Neutrophil (primary cell): ENCODE data around the gene SLC25A46.

ENCODE experiments used
- H3K27ac ChIP-seq: fragments of 200-600 bp; sonication (generic); 2 replicates; pipeline ENCODE4 v1.5.1; 2016; ENCODE audit warnings: mild to moderate bottlenecking, moderate library complexity
- H3K27me3 ChIP-seq: fragments of 200-600 bp; sonication (generic); 2 replicates; pipeline ENCODE4 v1.6.0; 2016; ENCODE audit warnings: mild to moderate bottlenecking
- H3K36me3 ChIP-seq: fragments of 200-600 bp; sonication (generic); 2 replicates; pipeline ENCODE4 v1.5.1; 2017
- H3K4me1 ChIP-seq, 2 experiments: fragments of 200-600 bp in 1 of 2; sonication (generic) in 1 of 2; 1 replicate in 1 of 2; 2 replicates in 1 of 2; pipeline versions ENCODE4 v1.5.1 to v1.6.1; 2013 to 2016; ENCODE audit warnings: low read depth in 1 of 2, low read length in 1 of 2, mild to moderate bottlenecking in 1 of 2, moderate library complexity in 1 of 2; ENCODE audit not compliant: control insufficient read depth in 1 of 2, insufficient read depth in 1 of 2
- H3K4me3 ChIP-seq, 2 experiments: fragments of 200-600 bp in 1 of 2; sonication (generic) in 1 of 2; 1 replicate in 1 of 2; 2 replicates in 1 of 2; pipeline ENCODE4 v1.5.1; 2013 to 2016; ENCODE audit warnings: low read depth in 1 of 2, low read length in 1 of 2, mild to moderate bottlenecking in 1 of 2, moderate library complexity in 1 of 2
- H3K9me3 ChIP-seq: fragments of 200-600 bp; sonication (generic); 2 replicates; pipeline ENCODE4 v1.5.1; 2016
- CTCF ChIP-seq: fragments of 200-600 bp; sonication (generic); IDR thresholded peaks from 2 replicates; pipeline ENCODE4 v1.5.1; 2016; ENCODE audit warnings: antibody characterized with exemption

Gene SLC25A46

GRCh38 chr5:110760158-110760557 is 21.4 kb downstream of the SLC25A46 start:
- Histone ChIP-seq H3K36me3 (peaks cover 36% of the 10 kb centered on the region), H3K27ac (peak overlapping the region; percentile 28), H3K9me3 (no peaks in the 10 kb centered on the region), H3K27me3 (no peaks in the 10 kb centered on the region), H3K4me1 (peaks cover 8 to 16% of the 10 kb centered on the region in 2 experiments), H3K4me3 (no peak overlapping the region)
- no peak for TF ChIP-seq CTCF

GRCh38 chr5:110768138-110768860 is 29.5 kb downstream of the SLC25A46 start:
- no peak overlapping the region for H3K27ac ChIP-seq
- no peak for TF ChIP-seq CTCF
- no peak overlapping the region for H3K4me3 ChIP-seq

GRCh38 chr5:110769000-110769681 is 30.3 kb downstream of the SLC25A46 start:
- no peak for TF ChIP-seq CTCF
- H3K4me1 ChIP-seq, result no peaks in the 10 kb centered on the region
- H3K4me3 ChIP-seq, result no peak overlapping the region
- H3K27me3 ChIP-seq, result peaks cover 27% of the 10 kb centered on the region
- no peaks in the 10 kb centered on the region for H3K36me3 ChIP-seq
- no peaks in the 10 kb centered on the region for H3K9me3 ChIP-seq
- no peak overlapping the region for H3K27ac ChIP-seq

More at GRCh38 chr5:110768138-110768860, 29.5 kb downstream of the SLC25A46 start:
- no peaks in the 10 kb centered on the region for H3K36me3 ChIP-seq
- H3K9me3 ChIP-seq, result no peaks in the 10 kb centered on the region
- H3K27me3 ChIP-seq, result peaks cover 27% of the 10 kb centered on the region
- H3K4me1 ChIP-seq, result no peaks in the 10 kb centered on the region

- no peaks in the 10 kb centered on the region for H3K9me3 ChIP-seq
- no peaks in the 10 kb centered on the region for H3K4me1 ChIP-seq
- H3K36me3 ChIP-seq, result no peaks in the 10 kb centered on the region
- peaks cover 27% of the 10 kb centered on the region for H3K27me3 ChIP-seq
- no peak overlapping the region for H3K27ac ChIP-seq
- no peak overlapping the region for H3K4me3 ChIP-seq
- no peak for TF ChIP-seq CTCF
Measured at GRCh38 chr5:110770286-110770685, 31.5 kb downstream of the SLC25A46 start.

GRCh38 chr5:110784901-110785300 is 46.1 kb downstream of the SLC25A46 start:
- no peak overlapping the region for H3K4me3 ChIP-seq
- H3K9me3 ChIP-seq, result no peaks in the 10 kb centered on the region
- TF ChIP-seq CTCF, result no peak
- no peaks in the 10 kb centered on the region for H3K36me3 ChIP-seq
- no peaks in the 10 kb centered on the region for H3K27me3 ChIP-seq
- no peaks in the 10 kb centered on the region for H3K4me1 ChIP-seq
- H3K27ac ChIP-seq, result no peak overlapping the region
